AG20443 (cell line): ENCODE results near the gene KIAA1755.

Experiments
- DNase-seq: peaks from one replicate; pipeline ENCODE4 v3.0.0; 2012; ENCODE audit warnings: low spot score, mixed read lengths

Gene KIAA1755, protein sequence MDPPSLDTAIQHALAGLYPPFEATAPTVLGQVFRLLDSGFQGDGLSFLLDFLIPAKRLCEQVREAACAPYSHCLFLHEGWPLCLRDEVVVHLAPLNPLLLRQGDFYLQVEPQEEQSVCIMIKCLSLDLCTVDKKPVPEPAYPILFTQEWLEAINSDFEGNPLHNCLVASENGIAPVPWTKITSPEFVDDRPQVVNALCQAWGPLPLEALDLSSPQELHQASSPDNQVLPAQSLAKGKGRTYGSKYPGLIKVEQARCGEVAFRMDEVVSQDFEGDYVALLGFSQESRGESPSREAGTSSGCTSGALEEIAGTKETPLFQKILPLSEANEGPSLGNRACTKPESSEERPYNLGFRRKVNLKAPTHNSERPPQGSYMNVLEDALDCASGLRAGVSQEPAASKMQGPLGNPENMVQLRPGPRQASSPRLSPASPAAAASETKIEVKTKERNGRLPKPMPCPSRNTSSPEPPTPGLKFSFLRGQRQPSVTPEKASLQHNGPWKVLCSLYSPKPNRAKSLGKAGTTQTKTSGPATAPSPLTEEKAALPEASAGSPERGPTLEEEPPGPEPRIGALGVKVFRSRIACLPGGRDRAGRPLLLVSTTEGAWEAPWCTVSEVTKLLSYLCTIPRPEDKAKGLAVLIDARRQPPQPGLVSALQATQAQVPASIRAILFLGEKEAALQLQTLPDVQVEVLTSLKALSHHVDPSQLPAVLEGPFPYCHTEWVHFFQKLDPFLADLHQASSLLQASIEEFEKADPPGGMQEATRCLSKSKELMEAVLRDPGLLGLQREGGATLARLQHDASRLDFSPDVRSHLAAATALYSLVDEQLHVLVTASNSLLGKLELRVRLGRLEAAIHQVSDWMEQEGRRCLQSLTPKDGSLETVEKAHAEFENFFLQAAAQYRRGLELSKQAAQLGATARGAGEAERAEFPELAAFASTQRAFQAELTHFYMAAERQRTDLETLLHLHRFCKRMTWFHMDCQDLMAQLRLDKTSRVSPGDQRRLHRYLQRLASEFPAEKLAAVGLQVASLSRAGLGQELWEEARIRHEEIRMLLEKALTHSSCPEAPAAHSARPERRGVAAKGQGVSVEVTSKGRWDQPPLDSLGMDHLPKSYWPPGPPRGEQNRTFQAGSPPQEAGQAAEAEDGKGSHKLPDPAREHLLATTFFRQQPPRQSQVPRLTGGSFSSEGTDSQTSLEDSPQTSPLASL

DNA sequence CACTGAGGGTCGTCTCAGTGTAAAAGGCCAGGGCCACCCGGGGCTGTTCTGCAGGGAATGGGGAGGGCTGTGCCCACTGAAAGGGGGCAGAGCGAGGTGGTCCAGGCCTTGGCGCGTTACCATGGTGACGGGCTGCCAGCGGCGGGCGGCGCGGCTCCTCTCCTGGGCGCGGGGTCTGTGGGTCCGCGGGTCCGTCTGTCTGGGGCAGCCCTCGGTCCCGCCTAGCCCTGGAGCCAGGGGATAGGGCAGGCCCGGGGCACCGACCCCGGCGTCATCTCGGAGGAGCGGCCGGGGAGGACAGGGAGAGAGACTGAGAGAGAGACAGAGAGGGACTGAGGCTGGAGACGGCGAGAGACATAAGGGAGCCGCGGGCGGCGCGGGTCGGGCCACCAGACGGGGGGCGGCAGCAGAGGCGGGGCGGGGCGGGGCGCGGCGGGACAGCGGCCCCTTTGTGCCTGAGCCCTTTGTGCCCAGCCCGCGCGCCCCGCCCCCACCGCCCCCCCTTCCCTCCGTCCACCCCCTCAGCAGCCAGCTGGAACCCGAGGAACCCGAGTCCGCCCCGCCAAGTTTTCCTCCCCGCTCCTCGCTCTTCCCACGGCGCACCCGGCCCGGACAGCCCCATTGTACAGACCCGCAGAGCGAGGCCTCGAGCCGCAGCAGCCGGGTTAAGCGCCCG, at the start of gene KIAA1755:
KIAA1755 (minus strand) TSS at position 358 of the 676 bp plus-strand sequence; CDS start at position 123, 235 bp downstream.
- peak; percentile 36 for DNase-seq

DNA sequence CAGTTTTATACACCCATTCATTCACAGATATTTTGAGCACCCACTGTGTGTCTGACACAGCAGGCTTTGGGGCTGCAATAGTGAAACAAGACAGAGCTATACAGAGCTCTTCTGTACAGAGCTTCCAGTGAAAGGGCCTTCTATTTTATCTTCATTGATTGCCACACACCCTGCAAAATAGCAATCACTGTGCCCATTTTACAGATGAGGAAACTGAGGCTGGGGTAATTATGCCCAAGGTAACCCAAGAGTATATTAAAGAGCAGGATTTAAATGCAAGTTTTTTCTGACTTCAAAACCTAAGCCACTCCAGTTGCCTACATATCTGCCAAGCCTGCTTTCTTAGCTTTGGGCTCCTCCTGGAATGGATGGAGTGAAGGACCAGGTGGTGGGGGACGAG, 47.9 kb upstream of the KIAA1755 start:
- no peak for DNase-seq

DNA sequence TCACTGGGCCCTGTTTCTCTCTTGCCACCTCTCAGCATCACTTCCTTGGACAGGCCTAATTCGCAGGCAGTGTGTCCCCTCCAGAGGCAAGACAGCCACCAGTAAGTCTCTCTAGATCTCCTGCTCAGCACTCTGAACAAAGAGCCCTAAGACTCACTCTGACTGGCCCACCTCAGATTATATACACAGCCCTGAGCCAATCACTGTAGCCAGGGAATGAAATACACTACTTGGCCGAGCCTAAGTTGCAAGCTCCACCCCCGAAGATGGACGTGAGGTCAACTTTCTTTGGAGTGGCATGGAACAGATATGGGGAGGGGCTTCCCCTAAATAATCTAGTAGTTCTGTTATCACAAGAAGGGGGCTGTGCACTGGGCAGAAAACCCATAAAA, 47.5 kb upstream of the KIAA1755 start:
- DNase-seq = no peak

DNA sequence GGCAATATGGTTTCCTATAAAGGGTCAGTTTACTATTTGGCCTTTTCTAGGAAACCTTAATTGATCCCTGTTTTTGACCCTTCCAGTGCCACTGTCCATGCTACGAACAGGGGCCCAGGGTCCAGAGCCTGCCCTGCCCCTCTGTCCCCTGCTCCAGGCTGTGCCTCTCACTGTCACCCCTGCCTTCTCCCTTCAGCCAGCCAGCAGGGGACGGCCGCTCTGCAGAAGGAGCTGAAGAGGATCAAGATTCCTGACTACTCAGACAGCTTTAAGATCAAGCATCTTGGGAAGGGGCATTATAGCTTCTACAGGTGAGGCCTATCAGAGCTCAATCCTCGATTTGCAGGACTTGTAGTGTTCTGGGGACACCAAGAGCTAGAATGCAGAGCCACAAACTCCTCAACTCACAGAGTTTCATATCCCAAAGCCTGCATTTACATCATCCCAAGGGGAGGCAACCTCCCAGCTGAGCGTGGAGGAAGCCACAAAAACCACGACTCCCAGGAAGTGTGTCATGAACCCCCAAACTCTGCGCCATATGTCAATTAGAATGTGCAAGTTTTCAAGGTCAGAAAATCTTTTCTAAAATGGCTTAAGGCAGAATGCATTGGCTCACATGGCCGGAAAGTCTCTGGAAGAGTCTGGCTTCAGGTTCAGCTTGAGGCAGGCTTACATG, 47.0 kb upstream of the KIAA1755 start:
- DNase-seq = no peak

DNA sequence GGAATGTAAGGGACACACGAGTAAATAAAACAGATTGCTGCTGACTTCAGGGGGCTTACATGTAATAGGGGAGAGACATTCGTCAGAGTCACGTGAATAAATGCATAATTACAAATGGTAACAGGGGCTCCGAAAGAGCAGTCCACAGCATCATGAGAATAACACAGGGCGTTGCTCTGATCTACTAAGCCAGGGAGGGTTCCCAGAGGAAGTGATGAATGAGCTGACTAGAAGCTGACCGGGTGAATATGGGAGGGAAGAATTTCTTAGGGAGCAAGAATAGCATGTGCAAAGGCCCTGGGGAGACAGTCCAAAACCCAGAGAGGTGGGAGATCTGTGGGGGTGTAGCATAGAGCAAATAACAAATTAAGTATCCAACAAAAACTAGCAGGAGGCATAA, 45.8 kb upstream of the KIAA1755 start:
- no peak for DNase-seq

DNA sequence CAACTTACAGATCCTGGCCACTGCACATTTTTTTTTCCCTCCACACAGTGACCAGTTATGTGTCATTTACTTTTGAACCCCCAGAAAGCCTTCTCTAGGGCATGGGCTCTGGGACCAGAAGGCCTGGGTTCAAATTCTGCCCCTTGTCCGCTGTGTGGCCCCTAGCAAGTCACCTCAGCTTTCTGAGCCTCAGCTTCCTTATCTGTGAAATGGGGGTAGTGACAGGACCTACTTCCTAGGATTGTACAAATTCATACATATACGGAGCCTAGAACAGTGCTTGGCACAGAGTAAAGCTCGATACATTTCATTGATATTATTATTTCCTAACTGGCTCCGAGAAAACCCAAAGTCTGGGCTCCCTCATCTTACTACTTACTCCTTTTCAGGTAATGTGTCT, 45.0 kb upstream of the KIAA1755 start:
- no peak for DNase-seq

DNA sequence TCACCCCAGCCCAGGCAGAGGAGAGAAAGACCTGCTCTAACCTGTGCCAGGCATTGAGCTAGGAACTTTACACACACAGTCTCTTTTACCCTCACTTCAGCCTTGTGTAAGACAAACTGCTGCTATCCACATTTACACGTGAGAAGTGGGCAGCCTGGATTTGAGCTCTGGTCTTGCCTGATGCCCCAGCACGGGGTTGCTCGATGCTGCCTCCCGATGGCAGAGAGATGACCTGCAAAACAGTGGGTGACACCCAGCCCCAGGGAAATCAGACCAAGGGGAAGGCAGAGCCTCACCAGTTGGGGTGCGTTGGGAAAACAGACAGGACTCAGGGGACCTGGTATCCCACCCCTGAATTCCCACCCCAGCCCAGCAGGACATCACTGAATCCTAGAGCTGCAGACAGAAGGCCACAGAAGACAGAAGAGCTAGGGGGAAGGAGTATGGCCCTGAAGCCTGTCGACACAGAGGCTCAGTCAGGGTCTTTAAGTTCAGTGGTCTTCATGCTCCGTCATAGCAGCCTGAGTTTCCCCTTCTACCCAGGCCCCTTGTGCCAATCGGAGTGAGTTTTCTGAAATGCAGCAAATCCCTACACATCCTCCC, 44.4 kb upstream of the KIAA1755 start:
- DNase-seq = peak; percentile 79

DNA sequence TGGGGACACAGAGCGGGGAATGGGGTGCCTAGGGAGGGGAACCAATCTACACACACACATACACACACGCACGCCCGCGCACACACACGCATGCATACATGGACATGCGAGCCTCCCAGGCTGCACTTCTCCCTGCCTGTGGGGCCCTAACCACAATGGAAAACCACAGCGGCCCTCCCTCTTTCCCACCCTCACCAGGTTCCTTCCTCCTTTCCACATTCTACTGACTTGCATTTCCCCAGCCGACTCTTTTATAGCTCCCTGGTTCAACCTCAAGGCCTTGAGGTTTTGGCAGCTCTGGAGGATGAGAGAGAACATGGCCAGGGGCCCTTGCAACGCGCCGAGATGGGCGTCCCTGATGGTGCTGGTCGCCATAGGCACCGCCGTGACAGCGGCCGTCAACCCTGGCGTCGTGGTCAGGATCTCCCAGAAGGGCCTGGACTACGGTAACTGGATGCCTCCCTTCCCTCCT, 43.4 kb upstream of the KIAA1755 start, which contains the start of gene BPI:
BPI (plus strand) TSS at position 249 of the 472 bp plus-strand sequence; CDS start at position 317, 68 bp downstream.
- no peak for DNase-seq

DNA sequence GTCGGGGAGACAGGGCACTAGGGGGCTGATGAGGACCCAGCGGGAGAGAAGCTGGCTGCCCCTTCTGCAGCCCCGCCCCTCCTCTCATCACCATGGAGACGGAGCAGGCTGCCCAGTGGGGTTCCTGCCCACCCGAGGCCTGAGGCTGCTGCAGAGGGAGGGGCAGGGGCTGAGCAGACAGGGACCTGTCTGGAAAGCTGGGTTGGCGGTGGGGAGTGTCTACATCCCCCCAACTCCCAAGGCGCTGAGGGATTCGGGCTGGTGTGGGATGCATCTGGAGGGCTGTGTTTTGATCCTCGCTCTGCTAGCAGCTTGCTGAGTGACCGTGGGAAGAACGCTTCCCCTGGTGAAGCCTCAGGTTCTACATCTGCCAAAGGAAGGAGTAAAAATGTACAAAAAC, 42.3 kb upstream of the KIAA1755 start:
- DNase-seq = no peak

DNA sequence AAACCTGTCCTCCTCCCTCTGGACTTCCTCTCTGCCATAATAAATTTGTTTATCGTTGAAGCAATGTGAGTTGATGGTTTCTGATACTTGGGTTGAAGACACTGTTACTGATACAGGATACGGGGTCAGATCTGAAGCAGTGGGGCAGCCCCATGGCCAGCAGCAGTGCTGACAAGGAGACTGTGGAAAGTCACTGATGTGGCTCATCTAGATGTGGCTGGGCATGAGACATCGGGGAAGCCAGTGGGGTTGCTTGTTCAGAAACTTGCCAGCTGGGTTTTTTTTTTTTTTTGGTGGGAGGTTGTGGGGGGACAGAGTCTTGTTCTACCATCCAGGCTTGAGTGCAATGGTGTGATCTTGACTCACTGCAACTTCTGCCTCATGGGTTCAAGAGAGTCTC, 40.8 kb upstream of the KIAA1755 start:
- no peak for DNase-seq

DNA sequence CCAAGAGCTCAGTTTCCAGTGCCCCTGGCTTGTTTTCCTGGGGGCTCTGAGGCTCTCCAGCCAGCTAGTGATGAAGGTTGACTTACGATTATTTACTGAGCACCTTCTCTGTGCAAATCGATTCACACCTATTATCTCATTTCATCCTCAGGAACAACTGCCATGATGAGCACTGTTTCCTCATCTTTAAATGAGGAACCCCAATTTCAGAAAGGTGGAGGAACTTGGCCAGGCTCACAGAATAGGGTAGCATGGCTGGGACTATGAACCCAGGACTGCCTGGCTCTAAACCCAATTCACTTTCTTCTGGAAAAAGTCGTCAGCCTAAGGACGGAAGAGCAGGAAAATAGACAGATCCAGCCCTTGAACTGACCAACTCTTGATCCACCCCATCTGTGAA, 39.9 kb upstream of the KIAA1755 start:
- no peak for DNase-seq

DNA sequence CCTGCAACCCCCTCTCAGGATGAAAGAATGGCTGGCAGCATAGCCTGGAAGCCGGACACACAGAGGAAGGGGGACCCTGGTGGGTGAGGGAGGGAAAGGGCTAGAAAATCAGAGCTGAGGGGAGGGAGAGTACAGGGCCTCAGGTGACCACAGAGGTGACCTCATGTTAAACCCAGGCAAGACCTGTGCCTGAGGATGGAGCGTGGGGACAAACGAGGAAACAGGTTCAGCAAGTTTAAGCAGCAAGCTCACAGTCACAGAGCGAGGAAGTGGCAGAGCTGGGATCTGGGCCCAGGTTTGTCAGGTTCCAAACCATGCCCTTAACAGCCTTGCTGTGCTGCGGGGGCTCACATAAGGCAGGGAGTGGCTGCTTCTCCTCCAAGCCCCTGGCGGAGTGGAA, 39.4 kb upstream of the KIAA1755 start:
- DNase-seq = no peak

DNA sequence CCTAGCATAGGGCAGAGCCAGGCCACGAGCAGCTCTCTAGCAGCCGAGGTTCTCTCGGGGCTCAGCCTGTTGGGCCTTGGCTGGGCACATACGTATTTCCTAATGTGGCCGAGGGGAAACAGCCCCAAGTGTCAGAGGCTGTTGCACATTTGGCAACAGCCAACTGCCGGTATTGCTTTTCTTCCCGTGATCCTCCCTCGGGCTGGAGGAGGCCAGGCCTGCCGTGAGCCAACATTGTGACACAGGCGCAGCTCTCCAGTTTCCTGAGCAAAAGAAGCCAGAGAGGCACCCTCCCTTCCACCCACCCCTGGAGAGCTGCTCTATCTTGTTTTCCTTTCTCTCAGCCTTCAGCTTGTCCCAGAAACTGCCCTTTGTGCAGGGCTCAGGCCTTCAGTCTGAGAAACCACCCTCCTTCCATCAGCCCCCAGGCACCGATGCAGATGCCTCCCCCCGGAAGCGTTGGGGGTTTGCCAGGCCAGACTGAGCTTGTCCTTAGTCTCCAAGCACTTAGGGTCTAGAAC, 38.3 kb upstream of the KIAA1755 start:
- peak; percentile 78 for DNase-seq

DNA sequence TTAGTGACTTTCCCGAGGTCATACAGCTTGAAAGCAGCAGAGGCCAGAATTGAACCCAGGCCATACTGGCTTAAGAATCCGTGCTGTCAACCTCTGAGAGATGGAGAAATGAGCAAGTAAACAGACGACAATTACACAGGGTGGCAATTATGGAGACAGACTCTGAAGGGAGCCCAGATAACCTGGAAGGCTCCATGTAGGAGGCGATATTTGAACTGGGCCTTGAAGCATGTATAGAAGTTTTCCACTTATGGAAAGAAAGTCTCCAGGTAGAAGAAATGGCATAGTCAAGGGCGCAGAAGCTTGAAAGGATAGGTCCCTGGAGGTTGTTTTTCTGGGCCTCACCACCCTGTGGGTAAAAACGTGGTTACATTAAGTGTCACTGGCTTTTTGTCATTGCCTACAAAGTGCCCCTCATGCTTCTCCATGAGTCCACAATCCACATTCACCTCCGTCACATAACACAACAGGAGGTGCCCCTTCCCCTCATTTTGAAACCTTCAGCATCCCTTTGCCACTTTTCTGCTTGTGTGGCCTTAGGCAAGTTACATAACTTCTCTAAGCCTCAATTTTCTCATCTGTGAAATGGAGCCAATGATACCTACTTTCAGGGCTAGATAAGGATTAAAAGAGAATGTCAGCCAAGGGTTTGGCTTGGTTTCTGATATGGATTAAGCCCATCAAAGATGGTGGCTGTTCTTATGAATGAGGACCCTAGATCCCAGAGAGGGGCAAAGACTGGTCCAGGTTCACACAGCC, 37.6 kb upstream of the KIAA1755 start:
- no peak for DNase-seq

DNA sequence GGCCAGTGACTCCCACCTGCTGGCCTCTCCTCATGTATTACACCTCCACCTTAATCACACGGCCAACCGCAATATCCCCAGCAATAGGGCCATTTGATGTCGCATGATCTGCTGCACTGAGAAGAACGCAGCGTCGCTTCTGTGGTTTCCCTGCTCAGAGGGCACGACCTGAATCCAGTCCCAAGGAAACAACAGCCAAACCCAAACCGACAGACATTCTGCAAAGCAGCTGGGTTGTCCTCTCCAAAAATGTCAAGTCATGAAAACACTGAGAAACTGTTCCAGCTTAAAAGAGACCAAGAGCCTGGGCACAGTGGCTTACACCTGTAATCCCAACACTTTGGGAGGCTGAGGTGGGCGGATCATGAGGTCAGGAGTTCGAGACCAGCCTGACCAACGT, 35.9 kb upstream of the KIAA1755 start:
- DNase-seq = no peak

DNA sequence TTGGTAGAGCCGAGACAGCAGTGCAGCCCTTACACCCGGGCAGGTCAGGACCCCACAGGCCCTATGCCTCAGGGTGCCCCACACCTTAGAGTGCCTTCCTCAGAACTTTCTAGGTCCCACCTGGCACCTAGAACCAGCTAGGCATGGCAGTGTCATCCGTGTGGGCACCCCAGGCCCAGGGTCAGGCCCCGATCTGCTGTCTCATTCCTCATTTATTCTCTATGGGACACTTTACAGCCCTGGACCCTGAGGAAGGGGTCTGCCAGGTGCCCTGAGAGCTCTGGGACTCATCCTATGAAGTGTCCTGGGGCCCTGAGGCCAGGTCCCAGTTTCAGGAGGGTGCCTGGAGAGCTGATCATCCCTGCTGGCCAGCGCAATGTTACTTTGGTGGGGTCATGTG, 35.3 kb upstream of the KIAA1755 start:
- DNase-seq = no peak

DNA sequence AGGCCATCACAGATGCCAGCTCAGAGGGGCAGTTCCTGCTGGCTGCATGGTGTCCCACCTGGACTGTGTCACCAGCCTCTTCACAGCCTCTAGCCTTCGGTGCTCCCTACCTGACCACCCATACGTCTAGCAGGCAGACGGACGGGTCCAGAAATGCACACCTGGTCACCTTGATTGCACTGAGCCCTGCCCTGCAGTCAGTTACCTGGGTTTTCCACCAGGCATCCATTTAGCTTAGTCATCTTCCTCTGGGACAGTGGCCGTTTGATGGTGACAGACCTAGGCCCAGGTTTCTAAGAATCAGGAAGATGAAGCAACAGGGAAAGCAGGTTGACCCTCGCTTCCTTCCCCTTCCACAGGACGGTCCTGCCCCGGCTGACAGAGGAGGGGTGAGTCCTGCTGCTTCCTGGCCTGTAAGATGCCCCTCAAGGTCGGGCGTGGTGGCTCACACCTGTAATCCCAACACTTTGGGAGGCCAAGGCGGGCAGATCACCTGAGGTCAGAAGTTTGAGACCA, 33.6 kb upstream of the KIAA1755 start:
- no peak for DNase-seq

DNA sequence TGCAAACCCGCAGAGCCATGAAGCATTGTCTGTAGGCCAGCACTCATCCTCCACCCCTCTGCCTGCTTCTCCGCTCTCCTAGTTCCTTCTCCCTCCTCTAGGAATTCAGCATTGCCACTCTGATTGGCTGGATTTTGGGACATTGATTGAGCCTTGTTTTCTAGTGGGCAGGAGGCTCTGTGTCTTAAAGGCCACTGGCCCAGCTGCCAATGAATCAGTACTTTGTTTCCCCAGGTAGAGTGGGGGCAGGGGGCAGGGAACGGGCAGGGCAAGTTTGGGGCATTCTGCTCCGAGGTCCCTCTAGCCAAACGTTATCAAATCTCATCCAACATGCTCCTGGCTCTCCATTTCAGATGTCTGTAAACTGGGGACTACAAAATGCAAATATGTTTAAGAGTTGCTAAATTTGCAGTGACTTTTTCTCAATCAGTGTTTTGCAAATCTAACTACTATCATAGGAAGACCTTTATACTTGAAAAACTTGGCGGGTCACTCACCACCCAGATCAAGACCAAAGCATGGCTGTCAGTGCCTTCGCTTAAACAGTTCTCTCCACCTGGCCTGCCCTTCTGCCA, 33.0 kb upstream of the KIAA1755 start:
- DNase-seq = no peak

DNA sequence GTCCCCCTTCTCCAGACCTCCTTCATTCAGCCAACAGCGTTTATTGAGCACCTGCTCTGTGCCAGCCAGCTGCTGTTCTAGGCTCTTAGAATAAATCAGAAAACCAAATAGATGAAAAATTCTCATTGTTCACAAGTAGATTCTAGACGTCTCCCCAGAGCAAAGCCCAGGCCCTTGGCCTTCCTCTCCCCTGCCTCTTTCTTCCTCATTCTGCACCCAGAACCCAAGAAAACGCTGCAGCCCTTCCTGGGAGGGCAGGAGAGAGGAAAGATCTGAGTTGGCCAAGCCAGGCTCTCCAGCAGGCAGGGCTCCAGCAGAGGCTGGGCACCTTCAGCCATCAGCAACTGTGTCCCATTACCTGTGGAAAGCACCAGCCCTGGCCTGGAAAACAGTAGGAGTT, 31.4 kb upstream of the KIAA1755 start:
- DNase-seq = no peak
